Lower leg skin (tissue), 4 donors: ENCODE results near the gene KLC4. TPM values are rescaled to one million over a fixed set of nuclear protein-coding genes. Genes with fewer than 3 reads are reported as not detected.

Source experiments
- DNase-seq, 2 donors: peaks; one replicate each; pipeline ENCODE4 v3.0.0-alpha.2; 2019; ENCODE audit warnings: low spot score in 2 of 2
- H3K4me3 ChIP-seq: fragments of 200-600 bp; sonication (generic); 2 replicates; pipeline ENCODE4 v1.5.1; 2017; ENCODE audit warnings: mild to moderate bottlenecking, low read depth; ENCODE audit not compliant: poor library complexity, severe bottlenecking
- CTCF ChIP-seq, 3 donors: fragments of 450-650 bp; IDR thresholded peaks; one replicate each; pipeline ENCODE4 v1.5.1; 2016; ENCODE audit warnings: antibody characterized with exemption in 3 of 3, mild to moderate bottlenecking in 3 of 3, moderate library complexity in 2 of 3
- POLR2A ChIP-seq, 2 donors: fragments of 450-650 bp; IDR thresholded peaks; one replicate each; pipeline ENCODE4 v1.6.1; 2016 to 2017; ENCODE audit warnings: antibody characterized with exemption in 2 of 2, mild to moderate bottlenecking in 1 of 2, moderate library complexity in 1 of 2
- WGBS, 2 donors: methylation state at CpG; one replicate each; pipeline ENCODE4 v1.1.5; 2018; 5-methylcytosine and 5-hydroxymethylcytosine counted together
- intact Hi-C: fragments of 100-400 bp; cut with DNase I; formaldehyde crosslinking; loops from one replicate; pipeline ENCODE4 v1.15.0; 2023; ENCODE audit warnings: low total_unique reads
- total RNA-seq, 4 donors: library from RNA; depleted of rRNA; stranded (reverse); fragments of >200 nt; gene quantifications; one replicate each; pipeline ENCODE4 v1.1.0, GENCODE V29; 2016

The KLC4 gene
- total RNA-seq, 4 donors from 2014 or later = 18.0 to 25.7 (median 21.3) TPM

GRCh38 chr6:43093436-43094289 lies 34.2 kb downstream of the KLC4 start:
- 22 to 35% methylated on average over 9 of the region's 9 CpGs for WGBS, 2 donors
- DNase-seq = peak in 1 of 2 donors; percentile 59
- intact Hi-C loops = no loop called here
- TF ChIP-seq CTCF (IDR thresholded peaks at IDR 0.05) (no peak), POLR2A (IDR thresholded peaks at IDR 0.05) (no peak)
- H3K4me3 ChIP-seq = no peak overlapping the region

DNA sequence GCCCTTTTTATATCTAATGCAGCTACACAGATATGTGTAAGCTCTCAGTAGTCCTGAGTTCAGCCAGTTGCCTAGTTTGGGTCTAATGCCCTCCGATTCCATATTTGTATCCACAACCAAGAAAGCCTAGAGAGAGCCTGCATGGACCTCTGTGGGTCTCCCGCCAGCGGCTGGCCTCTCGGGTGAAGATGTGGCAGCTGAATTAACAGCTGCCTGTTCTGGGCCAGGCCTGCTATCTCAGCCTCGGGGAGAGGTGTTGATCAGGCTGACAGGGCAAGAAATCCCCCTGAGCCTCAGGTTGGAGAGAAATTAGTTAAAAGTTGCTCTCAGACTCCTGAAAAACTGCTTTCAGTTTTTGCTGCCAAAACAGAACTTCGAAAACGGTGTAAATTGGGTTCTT lies 36.5 kb downstream of the KLC4 start:
- H3K4me3 ChIP-seq = no peak overlapping the region
- no peak for DNase-seq
- 37 to 40% methylated on average over 7 of the region's 7 CpGs for WGBS, 2 donors
- TF ChIP-seq POLR2A (IDR thresholded peaks at IDR 0.05) (no peak), CTCF (IDR thresholded peaks at IDR 0.05) (no peak)
- intact Hi-C loops = no loop called here

DNA sequence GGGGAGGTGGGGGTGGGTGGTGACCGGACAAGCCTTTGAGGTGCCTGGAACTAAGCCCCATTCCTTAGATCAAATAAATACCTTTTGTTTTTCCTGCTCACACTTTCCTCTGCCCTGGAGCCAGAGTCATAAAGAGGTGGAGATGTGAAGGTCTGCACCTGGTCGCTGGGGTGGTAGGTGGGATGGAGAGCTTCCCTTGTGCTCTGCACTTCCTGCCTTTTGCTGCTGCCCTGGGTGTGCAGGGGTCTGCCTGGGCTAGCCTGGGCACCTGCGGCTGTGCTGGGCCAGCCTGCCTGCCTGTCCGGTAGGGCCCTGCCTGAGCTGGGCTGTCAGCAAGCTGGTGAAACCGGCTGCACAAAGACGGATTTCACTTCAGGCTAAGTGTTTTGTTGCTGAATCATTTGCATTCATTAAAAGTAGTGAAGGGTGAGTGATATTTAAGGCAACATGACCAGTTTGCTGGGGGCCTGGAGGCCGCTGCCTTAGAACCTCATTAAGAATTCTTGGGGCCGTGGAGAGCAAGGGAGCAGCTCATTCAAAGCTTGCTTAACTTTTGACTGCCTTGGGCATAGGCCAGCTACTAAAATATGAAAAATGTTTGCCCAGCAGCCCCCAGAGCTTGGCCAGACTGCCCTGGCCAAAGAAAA lies 37.1 kb downstream of the KLC4 start:
- DNase-seq = no peak
- WGBS, 2 donors = 25 to 30% methylated on average over 8 of the region's 8 CpGs
- TF ChIP-seq POLR2A (IDR thresholded peaks at IDR 0.05) = no peak
- no peak overlapping the region for H3K4me3 ChIP-seq
- intact Hi-C loops = no loop called here

- no peak overlapping the region for H3K4me3 ChIP-seq
- 15 to 22% methylated on average over 5 of the region's 5 CpGs for WGBS, 2 donors
- TF ChIP-seq CTCF (IDR thresholded peaks at IDR 0.05) = no peak
- TF ChIP-seq POLR2A (IDR thresholded peaks at IDR 0.05) = no peak
- no peak for DNase-seq
- intact Hi-C loops = no loop called here
Measured at GRCh38 chr6:43097098-43097489, 37.7 kb downstream of the KLC4 start.

DNA sequence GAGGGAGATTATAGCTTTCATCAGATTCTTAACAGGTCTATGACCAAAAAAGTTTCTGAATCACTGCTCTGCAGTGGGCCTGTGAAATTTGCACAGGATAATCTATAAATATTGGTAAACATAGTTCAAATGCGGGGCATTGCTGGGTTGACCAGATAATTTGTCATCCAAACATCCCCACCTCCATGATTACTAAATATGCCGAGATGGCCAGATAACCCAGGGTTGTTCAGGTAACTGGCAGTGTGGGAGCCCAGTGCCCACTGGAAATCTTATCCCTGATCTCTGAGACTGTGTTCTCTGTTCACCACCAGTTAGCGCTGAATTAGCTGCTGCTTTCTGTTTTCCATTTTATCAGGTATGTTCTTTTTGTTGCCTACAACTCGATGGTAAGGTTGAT lies 38.1 kb downstream of the KLC4 start:
- DNase-seq = no peak
- no peak for TF ChIP-seq CTCF (IDR thresholded peaks at IDR 0.05)
- TF ChIP-seq POLR2A (IDR thresholded peaks at IDR 0.05) = no peak
- whole genome bisulfite sequencing, 2 donors = 78 to 80% methylated on average over 4 of the region's 4 CpGs
- intact Hi-C loops = no loop called here
- no peak overlapping the region for H3K4me3 ChIP-seq

GRCh38 chr6:43101497-43101896 lies 42.1 kb downstream of the KLC4 start:
- intact Hi-C loops = no loop called here
- TF ChIP-seq CTCF (IDR thresholded peaks at IDR 0.05) (no peak), POLR2A (IDR thresholded peaks at IDR 0.05) (no peak)
- WGBS, 2 donors = 64 to 74% methylated on average over 4 of the region's 4 CpGs
- H3K4me3 ChIP-seq = no peak overlapping the region
- no peak for DNase-seq
